IMR-90 (cell line): ENCODE measurements around the gene LDB1. TPM values are rescaled to one million over a fixed set of nuclear protein-coding genes. Genes with fewer than 3 reads are reported as not detected.
A peak's percentile ranks its signal among the peaks of the same experiment; 100 is the strongest.

Experiments used
- ATAC-seq: fragments of 200-7000 bp; cut with Tn5 transposase; 2 replicates; pipeline ENCODE4 v1.9.1; 2020; ENCODE audit warnings: low read depth, mild to moderate bottlenecking, moderate library complexity
- BruUV-seq: library from RNA; stranded (reverse); fragments of 400-500 nt; replicated peaks from 2 replicates; lab custom pipeline; 2021; lab: Mats Ljungman, UMichigan
- CTCF ChIA-PET: fragments of 300-600 bp; formaldehyde crosslinking; extraction: SDS; loops from one replicate; lab custom pipeline; 2021; ENCODE audit warnings: antibody characterized with exemption; lab: Yijun Ruan, JAX
- POLR2A ChIA-PET: fragments of 300-600 bp; sonication (Branson Sonifier 250); formaldehyde crosslinking; loops from one replicate; lab custom pipeline; 2022; ENCODE audit warnings: antibody characterized with exemption; ENCODE audit not compliant: unreplicated experiment; lab: Charles Lee
- DNase-seq: peaks from one replicate; pipeline ENCODE4 v3.0.0; 2013
- H2AFZ ChIP-seq: replicated peaks from 2 replicates; pipeline ENCODE3; 2013; ENCODE audit warnings: low read length, mild to moderate bottlenecking; ENCODE audit not compliant: poor library complexity
- H2AK5ac ChIP-seq: 2 replicates; pipeline ENCODE4 v1.6.1; 2013; ENCODE audit warnings: low read depth, low read length, inconsistent platforms
- H2AK9ac ChIP-seq: replicated peaks from 2 replicates; pipeline ENCODE3; 2013; ENCODE audit warnings: mild to moderate bottlenecking, low read depth, low read length, moderate library complexity; ENCODE audit not compliant: poor library complexity
- H2BK120ac ChIP-seq: 2 replicates; pipeline ENCODE4 v1.6.1; 2013; ENCODE audit warnings: low read depth, low read length, inconsistent platforms
- H2BK15ac ChIP-seq: 3 replicates; pipeline ENCODE4 v1.6.1; 2013; ENCODE audit warnings: low read depth, low read length, inconsistent platforms
- H2BK20ac ChIP-seq: 2 replicates; pipeline ENCODE4 v1.6.1; 2013; ENCODE audit warnings: low read depth, mild to moderate bottlenecking, inconsistent platforms, low read length, moderate library complexity
- H2BK5ac ChIP-seq: 2 replicates; pipeline ENCODE4 v1.6.1; 2013; ENCODE audit warnings: mild to moderate bottlenecking, low read depth, low read length, inconsistent platforms; ENCODE audit not compliant: poor library complexity, severe bottlenecking
- H3K14ac ChIP-seq: replicated peaks from 2 replicates; pipeline ENCODE4 v1.6.1; 2013; ENCODE audit warnings: low read depth, low read length, inconsistent platforms
- H3K18ac ChIP-seq: 2 replicates; pipeline ENCODE4 v1.6.1; 2013; ENCODE audit warnings: low read depth, low read length, control low read depth
- H3K23ac ChIP-seq: 2 replicates; pipeline ENCODE4 v1.6.1; 2013; ENCODE audit warnings: low read depth, low read length, inconsistent platforms
- H3K27ac ChIP-seq: 2 replicates; pipeline ENCODE4 v1.5.1; 2013; ENCODE audit warnings: mild to moderate bottlenecking, control low read depth, low read length; ENCODE audit not compliant: insufficient read depth
- H3K27me3 ChIP-seq: 2 replicates; pipeline ENCODE4 v1.6.1; 2013; ENCODE audit warnings: low read length; ENCODE audit not compliant: control insufficient read depth, insufficient read depth
- H3K36me3 ChIP-seq: 2 replicates; pipeline ENCODE4 v1.6.1; 2013; ENCODE audit warnings: low read length, mixed read lengths; ENCODE audit not compliant: control insufficient read depth, insufficient read depth
- H3K4ac ChIP-seq: 2 replicates; pipeline ENCODE4 v1.6.1; 2013; ENCODE audit warnings: low read depth, low read length, inconsistent platforms
- H3K4me1 ChIP-seq: 2 replicates; pipeline ENCODE4 v1.6.1; 2013; ENCODE audit warnings: low read length, mixed read lengths; ENCODE audit not compliant: control insufficient read depth, insufficient read depth
- H3K4me2 ChIP-seq: 2 replicates; pipeline ENCODE4 v1.6.1; 2013; ENCODE audit warnings: low read depth, mild to moderate bottlenecking, control low read depth, low read length, moderate library complexity
- H3K4me3 ChIP-seq: 2 replicates; pipeline ENCODE4 v1.5.1; 2013; ENCODE audit warnings: low read depth, mild to moderate bottlenecking, control low read depth, low read length, moderate library complexity; ENCODE audit not compliant: insufficient read depth
- H3K56ac ChIP-seq: 2 replicates; pipeline ENCODE4 v1.6.1; 2013; ENCODE audit warnings: low read length, inconsistent platforms; ENCODE audit not compliant: insufficient read depth; ENCODE audit errors: extremely low read depth
- H3K79me1 ChIP-seq, 2 experiments: 2 replicates each; pipeline ENCODE4 v1.6.1; 2013; ENCODE audit warnings: low read length in 2 of 2, inconsistent platforms in 1 of 2, low read depth in 1 of 2
- H3K9ac ChIP-seq: 2 replicates; pipeline ENCODE4 v1.6.1; 2013; ENCODE audit warnings: low read depth, low read length, control low read depth
- H3K9me1 ChIP-seq: 2 replicates; pipeline ENCODE4 v1.6.1; 2013; ENCODE audit warnings: low read length, inconsistent platforms; ENCODE audit not compliant: insufficient read depth
- H3K9me3 ChIP-seq: 2 replicates; pipeline ENCODE4 v1.6.1; 2013; ENCODE audit warnings: low read length; ENCODE audit not compliant: control insufficient read depth, insufficient read depth
- H4K20me1 ChIP-seq: 2 replicates; pipeline ENCODE4 v1.6.1; 2013; ENCODE audit warnings: low read length, inconsistent platforms; ENCODE audit not compliant: insufficient read depth
- H4K5ac ChIP-seq: 2 replicates; pipeline ENCODE4 v1.6.1; 2013; ENCODE audit warnings: mild to moderate bottlenecking, low read depth, low read length, control low read depth
- H4K8ac ChIP-seq, 2 experiments: 2 replicates each; pipeline ENCODE4 v1.6.1; 2013; ENCODE audit warnings: low read depth in 2 of 2, low read length in 2 of 2, control low read depth in 1 of 2, inconsistent platforms in 1 of 2
- H4K91ac ChIP-seq: 2 replicates; pipeline ENCODE4 v1.6.1; 2013; ENCODE audit warnings: low read depth, low read length, inconsistent platforms; ENCODE audit not compliant: insufficient read depth
- CTCF ChIP-seq: conservative IDR thresholded peaks from 2 replicates; pipeline ENCODE4 v1.5.1; 2012; ENCODE audit warnings: mild to moderate bottlenecking, low read depth, low read length, improper control_type of control experiment
- MXI1 ChIP-seq: IDR thresholded peaks from 2 replicates; pipeline ENCODE4 v1.6.1; 2012; ENCODE audit warnings: low read depth, mild to moderate bottlenecking, low read length, moderate library complexity, borderline replicate concordance
- RAD21 ChIP-seq: IDR thresholded peaks from 2 replicates; pipeline ENCODE4 v1.6.1; 2012; ENCODE audit warnings: low read length, improper control_type of control experiment
- SMC3 ChIP-seq: fragments of 150-350 bp; IDR thresholded peaks from 2 replicates; pipeline ENCODE4 v1.6.1; 2016; ENCODE audit warnings: low read depth, mild to moderate bottlenecking, antibody characterized with exemption, low read length, moderate library complexity
- WGBS, 2 experiments: methylation state at CpG; one replicate each; pipeline versions ENCODE4 v1.1.5 to v1.1.7; 2013; ENCODE audit warnings: missing lambda C conversion rate in 2 of 2; ENCODE audit not compliant: insufficient read length in 1 of 2; ENCODE audit errors: extremely low coverage in 2 of 2; 5-methylcytosine and 5-hydroxymethylcytosine counted together
- dilution Hi-C: fragments of 300-500 bp; cut with HindIII; formaldehyde crosslinking; loops from one replicate; pipeline ENCODE4 v1.14.3; 2018; ENCODE audit warnings: low sequenced_read_pairs; ENCODE audit not compliant: unreplicated experiment
- in situ Hi-C: fragments of 300-500 bp; cut with MboI; formaldehyde crosslinking; loops from 3 replicates; pipeline ENCODE4 v1.14.3; 2019; ENCODE audit warnings: low sequenced_read_pairs, inconsistent platforms, mixed read lengths
- intact Hi-C: fragments of 100-400 bp; cut with micrococcal nuclease; formaldehyde crosslinking; loops from 2 replicates; pipeline ENCODE4 v1.10.0; 2022
- polyA plus RNA-seq, 3 experiments: library from polyadenylated mRNA; depleted of rRNA; stranded (reverse); fragments of >200 nt; gene quantifications; 2 replicates each; pipeline ENCODE4 v1.2.3, GENCODE V29; 2012; ENCODE audit warnings: low replicate concordance in 1 of 3
- total RNA-seq: library from RNA; depleted of rRNA; stranded (reverse); fragments of >200 nt; gene quantifications from 2 replicates; pipeline ENCODE4 v1.2.3, GENCODE V29; 2012
- TF ChIP-seq, protein P1 (sequence below): fragments of 150-350 bp; IDR thresholded peaks from 2 replicates; pipeline ENCODE4 v1.6.1; 2016; ENCODE audit warnings: low read depth, mild to moderate bottlenecking, low read length, moderate library complexity, borderline replicate concordance
- TF ChIP-seq, protein P2 (sequence below): fragments of 150-350 bp; IDR thresholded peaks from 2 replicates; pipeline ENCODE4 v1.6.1; 2017; ENCODE audit warnings: mild to moderate bottlenecking, antibody characterized with exemption, low read length, low read depth

Gene LDB1
- total and polyA plus RNA-seq, 2 of the 4 experiments (the other 2 are of a cell fraction) = 47.9 to 92.4 TPM

- Histone ChIP-seq H4K20me1 (peaks cover 17% of the 10 kb centered on the region; the same call in 1 of the 2 replicates), H3K23ac (no peak overlapping the region), H2BK15ac (no peak overlapping the region), H3K56ac (no peak overlapping the region), H3K27me3 (no peaks in the 10 kb centered on the region), H3K36me3 (peaks cover 12% of the 10 kb centered on the region; the same call in 1 of the 2 replicates), H4K5ac (no peak overlapping the region), H3K14ac (no peak overlapping the region), H2AK9ac (peak overlapping the region; percentile 77), H2AFZ (peak overlapping the region; percentile 47), H3K4me2 (no peak overlapping the region), H3K4me3 (no peak overlapping the region), H3K79me1 (peaks cover 18 to 24% of the 10 kb centered on the region in 2 experiments), H3K27ac (no peak overlapping the region), H3K18ac (no peak overlapping the region), H2AK5ac (0 out of 2 replicates have a peak overlapping the region, but pooled peaks have one; percentile 12), H4K91ac (no peak overlapping the region), H2BK120ac (no peak overlapping the region), H3K9me1 (peaks cover 10% of the 10 kb centered on the region), H3K9me3 (no peaks in the 10 kb centered on the region), H2BK5ac (no peak overlapping the region), H3K4me1 (no peaks in the 10 kb centered on the region), H2BK20ac (no peak overlapping the region), H3K4ac (no peak overlapping the region), H4K8ac (no peak overlapping the region), H3K9ac (no peak overlapping the region)
- TF ChIP-seq, protein P1, sequence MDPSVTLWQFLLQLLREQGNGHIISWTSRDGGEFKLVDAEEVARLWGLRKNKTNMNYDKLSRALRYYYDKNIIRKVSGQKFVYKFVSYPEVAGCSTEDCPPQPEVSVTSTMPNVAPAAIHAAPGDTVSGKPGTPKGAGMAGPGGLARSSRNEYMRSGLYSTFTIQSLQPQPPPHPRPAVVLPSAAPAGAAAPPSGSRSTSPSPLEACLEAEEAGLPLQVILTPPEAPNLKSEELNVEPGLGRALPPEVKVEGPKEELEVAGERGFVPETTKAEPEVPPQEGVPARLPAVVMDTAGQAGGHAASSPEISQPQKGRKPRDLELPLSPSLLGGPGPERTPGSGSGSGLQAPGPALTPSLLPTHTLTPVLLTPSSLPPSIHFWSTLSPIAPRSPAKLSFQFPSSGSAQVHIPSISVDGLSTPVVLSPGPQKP = no peak
- TF ChIP-seq MXI1 (no peak), CTCF (peak; percentile 90), RAD21 (peak; percentile 88), SMC3 (peak; percentile 83)
- TF ChIP-seq, protein P2, sequence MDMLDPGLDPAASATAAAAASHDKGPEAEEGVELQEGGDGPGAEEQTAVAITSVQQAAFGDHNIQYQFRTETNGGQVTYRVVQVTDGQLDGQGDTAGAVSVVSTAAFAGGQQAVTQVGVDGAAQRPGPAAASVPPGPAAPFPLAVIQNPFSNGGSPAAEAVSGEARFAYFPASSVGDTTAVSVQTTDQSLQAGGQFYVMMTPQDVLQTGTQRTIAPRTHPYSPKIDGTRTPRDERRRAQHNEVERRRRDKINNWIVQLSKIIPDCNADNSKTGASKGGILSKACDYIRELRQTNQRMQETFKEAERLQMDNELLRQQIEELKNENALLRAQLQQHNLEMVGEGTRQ = no peak
- ATAC-seq = peak; percentile 99
- BruUV-seq = no TSS peak
- CTCF ChIA-PET = interaction anchor here (0.6 to 1.9 kb wide), 8 partner anchors 11 to 237 kb away, joined by 3 to 6 read pairs (median 4); no protein-coding TSS in a partner anchor
- 25% methylated on average over 1 of the region's 4 CpGs; no CpG with 5 or more reads in 1 of the 2 experiments for WGBS, 2 experiments
- POLR2A ChIA-PET = interaction anchor here (0.6 kb wide), 1 partner anchor 232 kb away, joined by 3 read pairs; no protein-coding TSS in a partner anchor
- in situ Hi-C loops (no loop called here), dilution Hi-C loops (no loop called here), intact Hi-C loops (loop anchor here (1.0 to 2.0 kb wide), 4 partner anchors 32 to 233 kb away; no protein-coding TSS in a partner anchor)
- DNase-seq = peak; percentile 73
Observed at GRCh38 chr10:102072673-102073527, 47.3 kb downstream of the LDB1 start.
